ENCODE measurements around the gene MFAP3.

- TF ChIP-seq EZH2 (IDR thresholded peaks at IDR 0.05; ENCODE audit: borderline replicate concordance, low read depth, low read length, severe bottlenecking) = no peak
- no peak for TF ChIP-seq CTCF (IDR thresholded peaks at IDR 0.05; ENCODE audit: borderline replicate concordance, extremely low read depth, low read length, poor library complexity, severe bottlenecking)
Observed at GRCh38 chr5:154059039-154059430, 20.3 kb downstream of the MFAP3 start.
